ENCODE data around the gene BRINP3.
A peak's percentile ranks its signal among the peaks of the same experiment; 100 is the strongest.

Gene BRINP3

GRCh38 chr1:190192627-190193026 lies 285.0 kb downstream of the BRINP3 start:
- no peak for TF ChIP-seq JUND (IDR thresholded peaks at IDR 0.05; ENCODE audit: low read depth)
- no peak for DNase-seq (ENCODE audit: low read depth in 1 of 2, low spot score in 1 of 2)
- in situ Hi-C loops (cut with HindIII; ENCODE audit: low pct_unique_long_range_greater_than_20kb, low sequenced_read_pairs): no loop called here

- no peak for TF ChIP-seq JUND (IDR thresholded peaks at IDR 0.05; ENCODE audit: low read depth)
- no peak for DNase-seq (ENCODE audit: low read depth in 1 of 2, low spot score in 1 of 2)
- in situ Hi-C loops (cut with HindIII; ENCODE audit: low pct_unique_long_range_greater_than_20kb, low sequenced_read_pairs): no loop called here
These were observed 294.1 kb downstream of the BRINP3 start for GRCh38 chr1:190183588-190183987.

GRCh38 chr1:190179817-190180216 lies 297.8 kb downstream of the BRINP3 start:
- in situ Hi-C loops (cut with HindIII; ENCODE audit: low pct_unique_long_range_greater_than_20kb, low sequenced_read_pairs): no loop called here
- no peak for TF ChIP-seq JUND (IDR thresholded peaks at IDR 0.05; ENCODE audit: low read depth)
- DNase-seq (ENCODE audit: low read depth in 1 of 2, low spot score in 1 of 2): peak in 1 of 2 experiments; percentile 9

GRCh38 chr1:190178827-190179226 lies 298.8 kb downstream of the BRINP3 start:
- no peak for TF ChIP-seq JUND (IDR thresholded peaks at IDR 0.05; ENCODE audit: low read depth)
- in situ Hi-C loops (cut with HindIII; ENCODE audit: low pct_unique_long_range_greater_than_20kb, low sequenced_read_pairs): no loop called here
- no peak for DNase-seq (ENCODE audit: low read depth in 1 of 2, low spot score in 1 of 2)

- DNase-seq (ENCODE audit: low read depth in 1 of 2, low spot score in 1 of 2): no peak
- no peak for TF ChIP-seq JUND (IDR thresholded peaks at IDR 0.05; ENCODE audit: low read depth)
- in situ Hi-C loops (cut with HindIII; ENCODE audit: low pct_unique_long_range_greater_than_20kb, low sequenced_read_pairs): no loop called here
These were observed 300.1 kb downstream of the BRINP3 start for GRCh38 chr1:190177555-190177954.

- in situ Hi-C loops (cut with HindIII; ENCODE audit: low pct_unique_long_range_greater_than_20kb, low sequenced_read_pairs): no loop called here
- no peak for DNase-seq (ENCODE audit: low read depth in 1 of 2, low spot score in 1 of 2)
- no peak for TF ChIP-seq JUND (IDR thresholded peaks at IDR 0.05; ENCODE audit: low read depth)
These were observed 300.9 kb downstream of the BRINP3 start for GRCh38 chr1:190176776-190177175.

- in situ Hi-C loops (cut with HindIII; ENCODE audit: low pct_unique_long_range_greater_than_20kb, low sequenced_read_pairs): no loop called here
- no peak for DNase-seq (ENCODE audit: low read depth in 1 of 2, low spot score in 1 of 2)
- no peak for TF ChIP-seq JUND (IDR thresholded peaks at IDR 0.05; ENCODE audit: low read depth)
These were observed 302.3 kb downstream of the BRINP3 start for GRCh38 chr1:190175320-190175719.

GRCh38 chr1:190172651-190173430 lies 304.8 kb downstream of the BRINP3 start:
- in situ Hi-C loops (cut with HindIII; ENCODE audit: low pct_unique_long_range_greater_than_20kb, low sequenced_read_pairs): no loop called here
- no peak for DNase-seq (ENCODE audit: low read depth in 1 of 2, low spot score in 1 of 2)
- TF ChIP-seq JUND (IDR thresholded peaks at IDR 0.05; ENCODE audit: low read depth): no peak

GRCh38 chr1:190170321-190170720 lies 307.3 kb downstream of the BRINP3 start:
- in situ Hi-C loops (cut with HindIII; ENCODE audit: low pct_unique_long_range_greater_than_20kb, low sequenced_read_pairs): no loop called here
- no peak for DNase-seq (ENCODE audit: low read depth in 1 of 2, low spot score in 1 of 2)
- no peak for TF ChIP-seq JUND (IDR thresholded peaks at IDR 0.05; ENCODE audit: low read depth)

GRCh38 chr1:190169311-190170067 lies 308.2 kb downstream of the BRINP3 start:
- 0 out of 2 replicates have a peak, but pooled peaks have one; percentile 6 for TF ChIP-seq JUND (IDR thresholded peaks at IDR 0.05; ENCODE audit: low read depth)
- in situ Hi-C loops (cut with HindIII; ENCODE audit: low pct_unique_long_range_greater_than_20kb, low sequenced_read_pairs): no loop called here
- peak in 1 of 2 experiments; percentile 4 for DNase-seq (ENCODE audit: low read depth in 1 of 2, low spot score in 1 of 2)

- in situ Hi-C loops (cut with HindIII; ENCODE audit: low pct_unique_long_range_greater_than_20kb, low sequenced_read_pairs): no loop called here
- DNase-seq (ENCODE audit: low read depth in 1 of 2, low spot score in 1 of 2): peak in 1 of 2 experiments; percentile 22
- TF ChIP-seq JUND (IDR thresholded peaks at IDR 0.05; ENCODE audit: low read depth): 0 out of 2 replicates have a peak, but pooled peaks have one; percentile 4
These were observed 308.8 kb downstream of the BRINP3 start for GRCh38 chr1:190168893-190169280.

- in situ Hi-C loops (cut with HindIII; ENCODE audit: low pct_unique_long_range_greater_than_20kb, low sequenced_read_pairs): no loop called here
- DNase-seq (ENCODE audit: low read depth in 1 of 2, low spot score in 1 of 2): no peak
- no peak for TF ChIP-seq JUND (IDR thresholded peaks at IDR 0.05; ENCODE audit: low read depth)
These were observed 309.4 kb downstream of the BRINP3 start for GRCh38 chr1:190168116-190168892.

Measured in T47D (cell line).